Fibroblast of villous mesenchyme (primary cell): Measurements from ENCODE around the gene TMEM267. TPM values are rescaled to one million over a fixed set of nuclear protein-coding genes. Genes with fewer than 3 reads are reported as not detected.
"Not testable (repeated sequence)": the region's sequence is repeated elsewhere in the genome, so short reads cannot be mapped to it uniquely, and the experiment has no call there.

Experiments
- DNase-seq: peaks from one replicate; pipeline ENCODE4 v3.0.0-alpha.2; 2010; ENCODE audit warnings: low read depth
- H3K4me3 ChIP-seq: 2 replicates; pipeline ENCODE4 v1.5.1; 2011; ENCODE audit warnings: low read depth, mild to moderate bottlenecking, low read length
- total RNA-seq: library from RNA; depleted of rRNA; stranded (reverse); fragments of >200 nt; gene quantifications from 2 replicates; pipeline ENCODE4 v1.2.3, GENCODE V29; 2012
- TF ChIP-seq, protein P1 (sequence below): IDR thresholded peaks from 2 replicates; pipeline ENCODE4 v1.5.1; 2012; ENCODE audit warnings: low read depth, mild to moderate bottlenecking, low read length; ENCODE audit not compliant: insufficient read depth

TMEM267 gene
- total RNA-seq, 1 donor = 21.2 TPM

GRCh38 chr5:43514471-43514815, 30.8 kb upstream of the TMEM267 start:
- peak overlapping the region; percentile 77 for H3K4me3 ChIP-seq
- DNase-seq = peak; percentile 72
- TF ChIP-seq, protein P1, sequence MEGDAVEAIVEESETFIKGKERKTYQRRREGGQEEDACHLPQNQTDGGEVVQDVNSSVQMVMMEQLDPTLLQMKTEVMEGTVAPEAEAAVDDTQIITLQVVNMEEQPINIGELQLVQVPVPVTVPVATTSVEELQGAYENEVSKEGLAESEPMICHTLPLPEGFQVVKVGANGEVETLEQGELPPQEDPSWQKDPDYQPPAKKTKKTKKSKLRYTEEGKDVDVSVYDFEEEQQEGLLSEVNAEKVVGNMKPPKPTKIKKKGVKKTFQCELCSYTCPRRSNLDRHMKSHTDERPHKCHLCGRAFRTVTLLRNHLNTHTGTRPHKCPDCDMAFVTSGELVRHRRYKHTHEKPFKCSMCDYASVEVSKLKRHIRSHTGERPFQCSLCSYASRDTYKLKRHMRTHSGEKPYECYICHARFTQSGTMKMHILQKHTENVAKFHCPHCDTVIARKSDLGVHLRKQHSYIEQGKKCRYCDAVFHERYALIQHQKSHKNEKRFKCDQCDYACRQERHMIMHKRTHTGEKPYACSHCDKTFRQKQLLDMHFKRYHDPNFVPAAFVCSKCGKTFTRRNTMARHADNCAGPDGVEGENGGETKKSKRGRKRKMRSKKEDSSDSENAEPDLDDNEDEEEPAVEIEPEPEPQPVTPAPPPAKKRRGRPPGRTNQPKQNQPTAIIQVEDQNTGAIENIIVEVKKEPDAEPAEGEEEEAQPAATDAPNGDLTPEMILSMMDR = no peak

DNA sequence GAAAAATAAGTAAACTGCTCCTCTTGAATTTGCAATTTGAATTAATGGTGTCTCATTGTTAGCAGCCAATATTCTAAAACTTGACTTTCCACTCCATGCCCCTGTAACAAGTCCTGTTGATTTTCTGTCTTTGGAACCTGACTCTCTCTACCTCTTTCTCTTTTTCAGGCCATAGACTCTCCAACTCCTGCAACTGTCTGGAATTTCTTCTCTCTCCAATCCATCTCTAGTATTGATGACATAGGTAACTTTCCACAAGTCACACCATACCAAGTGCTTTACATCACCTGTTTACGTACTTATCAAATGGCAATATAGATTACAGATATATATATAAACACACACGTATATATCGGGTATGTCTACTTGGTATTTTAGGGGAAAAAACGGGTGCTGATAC, 30.4 kb upstream of the TMEM267 start:
- peak; percentile 4 for DNase-seq
- H3K4me3 ChIP-seq = peak overlapping the region; percentile 77
- TF ChIP-seq, protein P1 = no peak

GRCh38 chr5:43511062-43511461, 27.4 kb upstream of the TMEM267 start:
- not testable (repeated sequence) for DNase-seq, H3K4me3 ChIP-seq

DNA sequence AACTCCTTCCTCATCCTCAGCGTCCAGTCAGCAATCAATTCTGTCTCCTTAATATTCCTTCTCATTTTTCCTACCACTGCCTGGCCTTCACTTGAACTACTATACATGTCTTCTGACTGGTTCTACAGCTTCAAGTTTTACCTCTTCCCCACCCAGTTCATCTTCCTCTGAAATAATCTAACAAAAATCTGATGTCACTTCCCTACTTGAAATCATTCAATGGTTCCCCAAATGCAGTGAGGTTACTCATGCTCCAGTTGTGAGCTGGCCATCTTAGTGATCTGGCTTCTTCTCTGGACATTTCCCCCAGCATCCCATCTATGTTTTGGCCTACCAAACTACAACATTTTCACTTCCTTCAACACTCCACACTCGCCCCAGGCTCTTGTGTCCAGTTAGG, 14.9 kb upstream of the TMEM267 start:
- no peak overlapping the region for H3K4me3 ChIP-seq
- no peak for DNase-seq
- TF ChIP-seq, protein P1 = no peak

DNA sequence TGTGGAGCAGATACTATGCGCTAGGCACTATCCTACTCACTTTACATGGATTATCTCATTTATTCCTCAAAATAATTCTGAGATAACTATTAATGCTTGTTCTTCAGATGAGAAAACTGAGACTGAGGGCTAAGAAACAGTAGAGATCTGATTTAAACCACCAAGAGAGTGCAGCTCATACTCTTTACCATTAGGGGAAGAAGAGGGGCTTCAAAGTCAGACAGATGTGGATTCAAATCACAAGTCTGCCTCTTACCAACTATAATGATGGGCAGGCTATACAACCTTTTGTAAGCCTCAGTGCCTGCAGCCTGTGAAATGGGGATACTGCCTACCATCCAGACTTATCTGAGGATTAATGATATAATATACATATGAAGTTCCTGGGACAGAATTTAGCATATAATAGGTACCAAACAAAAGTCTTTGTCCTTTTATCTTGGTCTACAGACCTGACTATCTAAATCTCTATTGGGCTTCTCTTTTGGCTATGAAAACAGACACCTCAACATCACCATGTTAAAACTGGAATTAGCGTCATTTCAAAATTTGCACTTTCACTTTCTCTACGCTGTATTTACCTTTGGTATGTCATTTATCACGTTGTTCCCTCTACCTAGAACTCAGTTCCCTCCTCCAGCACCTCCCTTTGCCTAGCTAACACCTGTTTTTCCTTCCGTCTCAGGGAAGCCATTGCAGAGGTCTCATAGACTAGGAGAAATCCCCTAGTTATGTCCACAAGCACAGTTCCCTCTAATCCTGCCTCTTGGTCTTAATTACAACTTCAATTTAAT, 13.8 kb upstream of the TMEM267 start:
- DNase-seq = no peak
- no peak overlapping the region for H3K4me3 ChIP-seq
- TF ChIP-seq, protein P1 = no peak

DNA sequence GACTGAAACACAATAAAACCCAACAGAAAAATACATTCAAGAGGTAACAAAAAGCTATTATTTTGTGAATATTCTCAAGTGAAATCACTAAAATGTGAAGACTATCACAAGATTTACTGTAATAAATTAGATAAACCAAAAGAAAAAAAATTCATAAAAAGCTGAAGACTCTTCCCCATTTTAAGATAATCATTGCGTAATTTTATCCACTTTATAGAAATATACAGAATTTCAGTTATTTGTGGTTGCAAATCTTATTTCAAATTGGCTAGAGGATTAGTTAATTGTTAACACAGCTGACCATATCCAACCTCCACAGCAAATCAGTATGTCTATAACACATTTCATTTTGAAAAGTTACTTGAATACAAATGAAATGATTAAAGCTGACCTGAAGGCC, 7.7 kb upstream of the TMEM267 start:
- TF ChIP-seq, protein P1 = no peak
- no peak for DNase-seq
- no peak overlapping the region for H3K4me3 ChIP-seq

GRCh38 chr5:43486353-43486752, 2.7 kb upstream of the TMEM267 start:
- TF ChIP-seq, protein P1 = no peak
- H3K4me3 ChIP-seq = no peak overlapping the region
- DNase-seq = no peak
